Spleen (tissue), 7 donors: Measurements from ENCODE around the gene ANKRD37.

ENCODE experiments used
- POLR2A ChIP-seq, 3 donors: fragments of 450-650 bp; IDR thresholded peaks; one replicate each; pipeline ENCODE4 v1.5.1; 2017; ENCODE audit warnings: antibody characterized with exemption in 3 of 3, mild to moderate bottlenecking in 1 of 3
- TF ChIP-seq, protein P1 (sequence below), 11 experiments: fragments of 200-600 bp in 7 of 11; fragments of 450-650 bp in 4 of 11; sonication (generic) in 4 of 11; IDR thresholded peaks in 8 of 11; conservative IDR thresholded peaks in 3 of 11; 1 replicate in 7 of 11; 2 replicates in 4 of 11; pipeline versions ENCODE4 v1.4.0 to v1.8.0; 2016 to 2021; ENCODE audit warnings: antibody characterized with exemption in 11 of 11, inconsistent platforms in 4 of 11, mild to moderate bottlenecking in 1 of 11
- donor health status: DM: no; HTN: no; CAD: no; lungs with moderate emphysema.
- donor health status: DM: no; HTN: no; CAD: no.
- donor health status: DM: no; HTN: no; CAD: no.

DNA sequence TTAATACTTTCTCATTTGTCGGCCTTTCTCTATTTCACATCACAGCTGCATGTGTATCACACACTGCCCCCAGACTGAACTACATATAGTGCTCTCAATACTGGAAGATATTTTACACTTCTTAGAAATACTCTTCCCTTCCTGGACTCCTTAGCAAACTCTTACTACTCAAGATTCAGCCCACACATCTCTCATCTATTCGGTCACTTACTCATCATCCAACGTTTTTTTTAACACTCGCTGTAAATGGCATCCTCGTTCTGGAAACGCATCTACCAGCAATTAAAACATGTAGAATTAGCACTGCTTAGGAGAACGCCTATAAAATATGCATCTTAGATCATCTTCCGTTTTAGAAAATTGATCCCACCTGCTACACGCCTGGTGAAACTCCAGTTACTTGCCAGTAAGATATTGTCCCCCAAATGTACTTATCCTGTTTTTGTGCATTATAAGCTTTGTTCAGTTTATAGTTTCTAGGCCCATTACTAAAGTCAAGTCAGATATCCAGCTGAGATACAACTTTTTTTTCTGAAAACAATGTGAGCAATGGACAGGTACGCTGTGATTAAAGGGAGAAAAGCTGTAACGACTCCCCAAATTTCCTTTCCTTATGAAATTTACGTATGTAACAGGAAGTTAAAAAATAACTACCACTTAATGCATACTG lies 1.9 kb upstream of the ANKRD37 start:
- TF ChIP-seq, protein P1, sequence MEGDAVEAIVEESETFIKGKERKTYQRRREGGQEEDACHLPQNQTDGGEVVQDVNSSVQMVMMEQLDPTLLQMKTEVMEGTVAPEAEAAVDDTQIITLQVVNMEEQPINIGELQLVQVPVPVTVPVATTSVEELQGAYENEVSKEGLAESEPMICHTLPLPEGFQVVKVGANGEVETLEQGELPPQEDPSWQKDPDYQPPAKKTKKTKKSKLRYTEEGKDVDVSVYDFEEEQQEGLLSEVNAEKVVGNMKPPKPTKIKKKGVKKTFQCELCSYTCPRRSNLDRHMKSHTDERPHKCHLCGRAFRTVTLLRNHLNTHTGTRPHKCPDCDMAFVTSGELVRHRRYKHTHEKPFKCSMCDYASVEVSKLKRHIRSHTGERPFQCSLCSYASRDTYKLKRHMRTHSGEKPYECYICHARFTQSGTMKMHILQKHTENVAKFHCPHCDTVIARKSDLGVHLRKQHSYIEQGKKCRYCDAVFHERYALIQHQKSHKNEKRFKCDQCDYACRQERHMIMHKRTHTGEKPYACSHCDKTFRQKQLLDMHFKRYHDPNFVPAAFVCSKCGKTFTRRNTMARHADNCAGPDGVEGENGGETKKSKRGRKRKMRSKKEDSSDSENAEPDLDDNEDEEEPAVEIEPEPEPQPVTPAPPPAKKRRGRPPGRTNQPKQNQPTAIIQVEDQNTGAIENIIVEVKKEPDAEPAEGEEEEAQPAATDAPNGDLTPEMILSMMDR (IDR thresholded peaks at IDR 0.05 in 8 of 11, conservative IDR thresholded peaks at IDR 0.05 in 3 of 11): no peak
- TF ChIP-seq POLR2A (IDR thresholded peaks at IDR 0.05): no peak
